AG04449 (cell line): Measurements from ENCODE around the gene SMARCA2.

Experiments
- CTCF ChIA-PET: fragments of 350-600 bp; formaldehyde crosslinking; extraction: SDS; loops from one replicate; lab custom pipeline; 2021; ENCODE audit warnings: antibody characterized with exemption; lab: Yijun Ruan, JAX
- POLR2A ChIA-PET: fragments of 400-600, 350-600 bp; formaldehyde crosslinking; extraction: SDS; loops from one replicate; lab custom pipeline; 2020; ENCODE audit warnings: antibody characterized with exemption, inconsistent platforms; lab: Yijun Ruan, JAX
- DNase-seq: peaks from one replicate; pipeline ENCODE4 v3.0.0-alpha.2; 2010; ENCODE audit warnings: low read depth, low spot score
- H3K4me3 ChIP-seq: 2 replicates; pipeline ENCODE4 v1.5.1; 2011; ENCODE audit warnings: low read depth, mild to moderate bottlenecking, control low read depth, low read length
- CTCF ChIP-seq: IDR thresholded peaks from one replicate; pipeline ENCODE4 v1.5.1; 2011; ENCODE audit warnings: mild to moderate bottlenecking, moderate library complexity, low read length, control low read depth, inconsistent platforms; ENCODE audit not compliant: insufficient read depth; ENCODE audit errors: missing control alignments

SMARCA2 gene

DNA sequence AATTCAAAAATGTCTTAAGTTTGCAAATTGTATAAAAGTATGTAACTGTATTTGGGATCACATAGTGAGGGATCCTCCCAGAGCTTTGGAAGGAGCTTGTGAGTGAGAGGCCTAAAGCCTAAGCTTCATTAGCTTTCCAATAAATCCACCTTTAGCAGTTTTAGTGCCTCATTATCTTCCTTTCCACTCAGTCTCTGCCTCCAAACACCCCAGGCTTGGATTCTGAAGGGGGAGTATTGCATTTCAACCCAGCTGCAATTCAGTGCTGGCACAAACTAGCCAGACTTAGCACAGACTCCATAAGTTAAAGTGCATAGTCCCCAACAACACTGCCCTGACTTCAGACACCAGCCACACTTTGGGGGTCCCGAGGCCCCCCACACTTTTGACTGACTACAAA, 113.5 kb downstream of the SMARCA2 start:
- POLR2A ChIA-PET, result no interaction called here
- CTCF ChIA-PET, result interaction anchor here (0.9 to 1.3 kb wide), 3 partner anchors 9 to 709 kb away, joined by 3 to 7 read pairs (median 4); no protein-coding TSS in a partner anchor
- H3K4me3 ChIP-seq, result no peak overlapping the region
- TF ChIP-seq CTCF, result no peak
- no peak for DNase-seq

DNA sequence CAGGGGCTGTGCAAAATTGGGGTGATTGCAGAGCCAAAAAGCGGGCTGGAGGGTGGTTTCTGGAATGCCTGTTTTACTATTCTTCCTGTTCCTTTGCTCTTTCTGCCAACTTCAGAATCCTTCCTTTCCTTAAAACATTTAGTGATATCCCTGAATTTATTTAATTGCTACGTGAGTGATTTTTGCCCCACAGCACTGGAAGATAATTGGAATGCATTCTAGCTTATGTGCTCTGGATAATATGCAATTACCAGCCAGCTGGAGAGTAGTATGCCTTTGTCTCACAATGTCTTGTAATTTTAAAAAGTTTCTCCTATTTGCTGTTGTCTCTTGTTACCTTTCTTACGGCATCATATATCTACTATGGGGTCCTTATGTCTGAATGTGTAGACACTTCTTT, 115.8 kb downstream of the SMARCA2 start:
- H3K4me3 ChIP-seq, result no peak overlapping the region
- ChIA-PET CTCF (interaction anchor here (1.8 to 4.9 kb wide), 7 partner anchors 8 to 706 kb away, joined by 6 to 37 read pairs (median 16); no protein-coding TSS in a partner anchor), POLR2A (no interaction called here)
- no peak for DNase-seq
- TF ChIP-seq CTCF, result no peak

DNA sequence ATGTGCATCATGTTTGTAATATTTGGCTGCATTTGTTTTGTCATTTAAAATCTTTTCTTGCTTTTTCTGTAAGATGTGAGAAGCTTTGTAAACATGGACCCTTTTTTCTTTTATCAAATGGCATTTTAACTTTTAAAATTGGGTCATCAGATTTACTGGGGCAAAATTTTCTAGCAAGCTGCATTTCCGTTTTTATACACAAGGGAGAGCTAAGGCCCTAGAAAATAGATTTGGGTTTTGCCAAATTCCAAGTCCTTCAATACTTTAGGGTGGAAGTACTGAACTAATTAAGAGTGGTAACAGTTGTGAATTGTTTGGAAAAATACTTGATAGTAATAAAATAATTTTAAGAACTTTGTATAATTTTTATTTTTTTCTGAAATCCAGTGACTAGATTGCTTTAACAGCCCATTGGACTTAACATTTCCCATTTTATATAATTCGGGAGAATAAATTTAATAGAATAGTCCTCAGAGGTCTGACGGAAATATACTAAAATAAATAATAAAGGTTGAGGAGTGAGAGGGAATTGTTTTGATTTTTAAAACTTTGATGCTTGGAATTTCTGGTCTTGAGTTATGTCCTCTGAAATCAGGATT, 117.4 kb downstream of the SMARCA2 start:
- ChIA-PET POLR2A (no interaction called here), CTCF (interaction anchor here (0.6 to 4.9 kb wide), 32 partner anchors 10 to 725 kb away, joined by 3 to 37 read pairs (median 4); partner anchors contain the start of gene PUM3)
- TF ChIP-seq CTCF, result peak; percentile 49
- no peak overlapping the region for H3K4me3 ChIP-seq
- DNase-seq, result no peak

DNA sequence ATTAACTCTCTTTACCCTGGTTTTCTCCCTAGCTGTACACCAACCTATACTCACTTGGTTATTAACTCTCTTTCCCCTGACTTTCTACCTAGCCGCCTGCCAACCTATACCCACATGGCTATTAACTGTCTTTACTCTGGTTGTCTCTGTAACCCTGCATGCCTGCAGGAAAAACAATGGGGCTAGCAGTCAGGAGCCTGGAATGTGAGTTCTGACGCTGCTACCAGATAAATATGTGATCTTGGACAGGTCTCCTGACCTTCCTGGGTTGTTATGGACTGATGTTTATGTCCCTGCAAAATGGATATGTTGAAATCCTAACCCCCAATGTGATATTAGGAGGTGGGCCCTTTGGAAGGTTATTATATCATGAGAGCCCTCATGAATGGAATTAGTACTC, 119.2 kb downstream of the SMARCA2 start:
- no peak for TF ChIP-seq CTCF
- no peak overlapping the region for H3K4me3 ChIP-seq
- ChIA-PET CTCF (interaction anchor here (0.8 to 4.9 kb wide), 7 partner anchors 12 to 690 kb away, joined by 3 to 37 read pairs (median 16); no protein-coding TSS in a partner anchor), POLR2A (interaction anchor here (0.5 kb wide), 1 partner anchor 23 kb away, joined by 3 read pairs; no protein-coding TSS in a partner anchor)
- no peak for DNase-seq

DNA sequence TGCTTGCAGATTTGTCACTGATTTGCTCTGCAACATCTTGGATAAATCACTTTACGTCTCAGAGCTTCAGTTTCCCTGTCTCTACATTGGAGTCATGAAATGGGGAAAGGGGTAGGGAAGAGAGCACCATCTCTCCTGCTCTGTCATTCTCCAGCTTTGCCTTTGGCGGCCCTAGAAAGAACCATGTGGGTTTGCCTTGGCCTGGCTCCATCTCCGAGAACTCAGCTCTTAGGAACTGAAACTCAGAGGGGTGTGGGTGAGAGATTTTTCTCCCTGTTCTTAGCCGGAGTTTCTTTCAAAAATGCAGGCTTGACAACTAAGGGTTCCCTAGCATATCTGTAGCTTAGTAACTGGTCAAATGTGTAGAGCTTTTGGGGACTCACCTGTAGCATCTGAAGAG, 123.5 kb downstream of the SMARCA2 start:
- no peak for TF ChIP-seq CTCF
- POLR2A ChIA-PET, result no interaction called here
- no peak for DNase-seq
- CTCF ChIA-PET, result interaction anchor here (1.1 to 2.4 kb wide), 4 partner anchors 10 to 699 kb away, joined by 3 to 7 read pairs (median 4); no protein-coding TSS in a partner anchor
- H3K4me3 ChIP-seq, result no peak overlapping the region

- ChIA-PET POLR2A (no interaction called here), CTCF (interaction anchor here (1.3 kb wide), 1 partner anchor 45 kb away, joined by 3 read pairs; no protein-coding TSS in a partner anchor)
- TF ChIP-seq CTCF, result no peak
- no peak for DNase-seq
- no peak overlapping the region for H3K4me3 ChIP-seq
These were observed 125.6 kb downstream of the SMARCA2 start for GRCh38 chr9:2140600-2141223.
